GM13976 (cell line): ENCODE measurements around the gene SMTNL2.
"Not testable (repeated sequence)": the region's sequence is repeated elsewhere in the genome, so short reads cannot be mapped to it uniquely, and the experiment has no call there.

Experiments
- DNase-seq: peaks from one replicate; pipeline ENCODE4 v3.0.0; 2012; ENCODE audit warnings: low spot score
- CTCF ChIP-seq: IDR thresholded peaks from 2 replicates; pipeline ENCODE4 v1.5.1; 2012; ENCODE audit warnings: borderline replicate concordance, mild to moderate bottlenecking; ENCODE audit not compliant: insufficient read depth; ENCODE audit errors: extremely low read depth, missing control alignments, control extremely low read depth
- in situ Hi-C: fragments of 300-500 bp; cut with MboI; formaldehyde crosslinking; loops from one replicate; pipeline ENCODE4 v1.12.0; 2022; ENCODE audit warnings: low sequenced_read_pairs, mixed read lengths, inconsistent platforms; ENCODE audit not compliant: unreplicated experiment

Gene SMTNL2

GRCh38 chr17:4590981-4591453, 6.7 kb downstream of the SMTNL2 start:
- no peak for TF ChIP-seq CTCF
- DNase-seq: no peak
- in situ Hi-C loops: no loop called here

- TF ChIP-seq CTCF: no peak
- in situ Hi-C loops: no loop called here
- no peak for DNase-seq
Measured at GRCh38 chr17:4591529-4591928, 7.2 kb downstream of the SMTNL2 start.

GRCh38 chr17:4592240-4593005, 8.1 kb downstream of the SMTNL2 start:
- TF ChIP-seq CTCF: no peak
- in situ Hi-C loops: no loop called here
- DNase-seq: no peak

GRCh38 chr17:4593021-4593421, 8.7 kb downstream of the SMTNL2 start:
- in situ Hi-C loops: no loop called here
- no peak for DNase-seq
- no peak for TF ChIP-seq CTCF

GRCh38 chr17:4594406-4594805, 10.1 kb downstream of the SMTNL2 start:
- in situ Hi-C loops: no loop called here
- DNase-seq: no peak
- no peak for TF ChIP-seq CTCF

GRCh38 chr17:4594931-4595684, 10.8 kb downstream of the SMTNL2 start:
- peak; percentile 20 for TF ChIP-seq CTCF
- in situ Hi-C loops: no loop called here
- DNase-seq: peak; percentile 79

- in situ Hi-C loops, DNase-seq: not testable (repeated sequence)
Measured at GRCh38 chr17:4595685-4596342, 11.5 kb downstream of the SMTNL2 start.
